Measurements from ENCODE around the gene RPL36A. TPM values are rescaled to one million over a fixed set of nuclear protein-coding genes. Genes with fewer than 3 reads are reported as not detected.

RPL36A gene
- total RNA-seq, 4 donors from 2014 or later: 279 to 2,120 (median 1,455) TPM

DNA sequence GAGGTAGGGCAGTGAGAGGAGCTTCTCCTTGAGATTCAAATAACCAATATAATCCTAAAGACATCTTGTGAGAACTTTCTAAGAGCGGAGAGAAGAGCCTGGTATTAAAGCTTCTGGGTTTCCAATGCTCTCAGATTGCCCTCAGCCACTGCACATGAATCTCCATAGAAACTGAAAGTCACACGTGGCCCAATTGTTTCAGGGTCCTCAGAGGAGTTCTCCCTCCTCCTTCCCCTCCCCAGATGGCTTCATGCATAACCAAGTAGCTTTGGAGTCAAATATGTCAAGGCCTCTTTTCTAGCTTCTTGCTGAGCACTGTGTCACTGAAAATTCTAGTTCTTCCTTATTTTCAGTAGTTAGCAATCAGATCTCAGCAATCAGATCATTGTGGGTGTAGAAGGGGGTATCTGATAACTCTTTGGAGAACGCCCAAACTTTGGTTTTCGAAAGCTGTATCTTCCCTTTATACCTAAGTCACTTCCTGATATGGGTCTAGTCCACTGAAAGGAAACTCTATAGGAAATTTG lies 7.1 kb upstream of the RPL36A start:
- no peaks in the 10 kb centered on the region for H3K27me3 ChIP-seq
- TF ChIP-seq POLR2A (IDR thresholded peaks at IDR 0.05): no peak
- TF ChIP-seq, protein P1, sequence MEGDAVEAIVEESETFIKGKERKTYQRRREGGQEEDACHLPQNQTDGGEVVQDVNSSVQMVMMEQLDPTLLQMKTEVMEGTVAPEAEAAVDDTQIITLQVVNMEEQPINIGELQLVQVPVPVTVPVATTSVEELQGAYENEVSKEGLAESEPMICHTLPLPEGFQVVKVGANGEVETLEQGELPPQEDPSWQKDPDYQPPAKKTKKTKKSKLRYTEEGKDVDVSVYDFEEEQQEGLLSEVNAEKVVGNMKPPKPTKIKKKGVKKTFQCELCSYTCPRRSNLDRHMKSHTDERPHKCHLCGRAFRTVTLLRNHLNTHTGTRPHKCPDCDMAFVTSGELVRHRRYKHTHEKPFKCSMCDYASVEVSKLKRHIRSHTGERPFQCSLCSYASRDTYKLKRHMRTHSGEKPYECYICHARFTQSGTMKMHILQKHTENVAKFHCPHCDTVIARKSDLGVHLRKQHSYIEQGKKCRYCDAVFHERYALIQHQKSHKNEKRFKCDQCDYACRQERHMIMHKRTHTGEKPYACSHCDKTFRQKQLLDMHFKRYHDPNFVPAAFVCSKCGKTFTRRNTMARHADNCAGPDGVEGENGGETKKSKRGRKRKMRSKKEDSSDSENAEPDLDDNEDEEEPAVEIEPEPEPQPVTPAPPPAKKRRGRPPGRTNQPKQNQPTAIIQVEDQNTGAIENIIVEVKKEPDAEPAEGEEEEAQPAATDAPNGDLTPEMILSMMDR (IDR thresholded peaks at IDR 0.05): no peak

DNA sequence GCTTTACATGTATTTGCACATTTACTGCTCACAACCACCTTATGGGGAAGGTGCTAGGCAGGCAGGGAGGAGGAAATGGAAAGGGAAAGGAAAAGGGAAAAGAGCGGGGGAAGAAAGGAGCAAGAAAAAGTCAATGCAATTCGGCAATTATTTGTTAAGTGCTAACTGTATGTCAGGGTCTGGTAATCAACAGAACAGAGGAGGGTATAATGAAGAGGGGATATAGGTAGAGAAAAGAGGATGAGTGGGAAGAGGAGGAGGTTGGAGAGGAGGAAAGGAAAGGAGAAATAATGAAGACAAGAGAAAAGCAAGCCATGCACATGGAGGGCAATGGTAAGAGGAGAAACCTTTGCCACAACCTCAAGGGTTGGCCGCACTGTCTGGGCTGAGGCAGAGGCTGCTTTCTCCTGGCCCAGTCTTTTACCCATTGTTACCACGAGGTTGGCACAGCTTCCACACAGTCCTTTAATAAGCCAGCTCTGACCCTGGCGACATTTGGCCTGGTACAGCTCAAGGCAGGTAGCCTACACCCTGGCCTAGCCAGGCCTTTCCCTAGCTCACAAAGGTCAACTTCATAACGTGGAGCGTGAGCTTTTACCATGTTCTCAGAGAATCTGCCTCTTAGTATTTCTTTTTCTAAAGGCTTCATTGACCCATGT lies 5.7 kb upstream of the RPL36A start:
- Histone ChIP-seq H3K4me3 (no peak overlapping the region), H3K27me3 (no peaks in the 10 kb centered on the region), H3K9me3 (no peaks in the 10 kb centered on the region), H3K4me1 (no peaks in the 10 kb centered on the region), H3K27ac (no peak overlapping the region), H3K36me3 (no peaks in the 10 kb centered on the region)
- no peak for DNase-seq
- intact Hi-C loops (cut with DNase I; ENCODE audit: low total_unique reads): no loop called here
- TF ChIP-seq, protein P1 (IDR thresholded peaks at IDR 0.05): no peak
- TF ChIP-seq POLR2A (IDR thresholded peaks at IDR 0.05): no peak

More for the DNA sequence above, 7.1 kb upstream of the RPL36A start:
- intact Hi-C loops (cut with DNase I; ENCODE audit: low total_unique reads): no loop called here
- no peak overlapping the region for H3K4me3 ChIP-seq
- no peaks in the 10 kb centered on the region for H3K9me3 ChIP-seq
- no peaks in the 10 kb centered on the region for H3K36me3 ChIP-seq
- DNase-seq: no peak
- H3K4me1 ChIP-seq: no peaks in the 10 kb centered on the region
- no peak overlapping the region for H3K27ac ChIP-seq

DNA sequence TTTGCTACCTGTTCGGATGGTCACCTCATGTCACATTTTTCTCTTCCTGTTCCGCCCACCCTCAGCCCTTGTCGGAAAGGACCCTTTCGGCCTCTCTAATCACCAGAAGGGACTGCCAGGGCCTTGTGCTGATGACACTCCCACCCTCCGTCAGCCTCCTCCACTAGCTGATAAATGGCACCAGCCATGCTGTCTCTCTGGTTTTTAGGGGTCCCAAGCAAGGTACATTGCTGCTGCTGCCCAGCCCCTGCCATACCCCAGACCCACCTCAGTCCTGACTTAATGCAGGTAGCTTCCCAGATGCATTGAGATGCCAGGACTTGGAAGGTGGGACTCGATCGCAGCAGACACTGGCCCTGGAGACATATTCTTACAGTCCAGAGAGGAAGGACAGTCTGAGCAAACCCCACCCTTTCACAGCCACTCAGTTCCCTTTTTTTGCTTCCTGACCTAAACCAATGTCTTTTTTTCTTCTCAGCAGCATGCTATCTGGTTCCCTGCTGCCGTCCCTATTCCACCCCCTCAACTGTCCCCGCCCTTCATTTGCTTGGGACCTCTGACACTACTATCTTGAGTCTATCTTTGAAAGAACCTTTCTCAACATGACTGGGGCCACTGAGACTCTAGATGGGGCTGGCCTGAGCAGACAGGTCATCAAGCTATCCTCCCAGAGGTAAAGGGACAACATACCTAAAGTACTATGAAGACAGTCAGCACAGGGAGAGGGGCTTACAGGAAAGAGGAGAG lies 4.8 kb upstream of the RPL36A start, which contains the start of gene BTK:
Gene BTK, minus strand, starts transcription at position 397 of the 747 bp plus-strand sequence. CDS start 10,907 bp downstream, outside the sequence.
- TF ChIP-seq, protein P1 (IDR thresholded peaks at IDR 0.05): no peak
- no peak for TF ChIP-seq POLR2A (IDR thresholded peaks at IDR 0.05)
- Histone ChIP-seq H3K9me3 (no peaks in the 10 kb centered on the region), H3K4me3 (no peak within 1 kb of the TSS), H3K27ac (no peak within 1 kb of the TSS), H3K4me1 (no peaks in the 10 kb centered on the region), H3K27me3 (no peaks in the 10 kb centered on the region), H3K36me3 (no peaks in the 10 kb centered on the region)
- DNase-seq: no peak
- intact Hi-C loops (cut with DNase I; ENCODE audit: low total_unique reads): no loop called here

DNA sequence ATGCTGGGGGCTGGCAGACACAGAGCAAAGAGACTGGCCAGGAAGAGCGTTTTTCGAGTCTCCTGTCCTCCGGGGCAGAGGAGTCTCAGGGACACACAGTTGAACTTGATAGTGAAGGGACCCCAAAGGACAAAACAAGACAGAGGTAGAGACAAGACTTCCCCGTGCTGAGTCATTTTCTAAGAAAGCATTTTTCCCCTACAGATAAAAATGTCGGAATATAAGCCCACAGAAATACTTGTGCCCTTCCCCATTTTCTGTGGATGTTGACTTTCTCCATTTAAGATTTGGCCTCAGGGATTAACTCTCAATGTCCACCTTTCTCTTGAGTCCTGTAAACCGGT lies 4.3 kb upstream of the RPL36A start:
- Histone ChIP-seq H3K4me1 (no peaks in the 10 kb centered on the region), H3K27ac (no peak overlapping the region), H3K27me3 (no peaks in the 10 kb centered on the region), H3K4me3 (no peak overlapping the region), H3K9me3 (no peaks in the 10 kb centered on the region), H3K36me3 (no peaks in the 10 kb centered on the region)
- DNase-seq: no peak
- TF ChIP-seq, protein P1 (IDR thresholded peaks at IDR 0.05): no peak
- TF ChIP-seq POLR2A (IDR thresholded peaks at IDR 0.05): no peak
- intact Hi-C loops (cut with DNase I; ENCODE audit: low total_unique reads): no loop called here

DNA sequence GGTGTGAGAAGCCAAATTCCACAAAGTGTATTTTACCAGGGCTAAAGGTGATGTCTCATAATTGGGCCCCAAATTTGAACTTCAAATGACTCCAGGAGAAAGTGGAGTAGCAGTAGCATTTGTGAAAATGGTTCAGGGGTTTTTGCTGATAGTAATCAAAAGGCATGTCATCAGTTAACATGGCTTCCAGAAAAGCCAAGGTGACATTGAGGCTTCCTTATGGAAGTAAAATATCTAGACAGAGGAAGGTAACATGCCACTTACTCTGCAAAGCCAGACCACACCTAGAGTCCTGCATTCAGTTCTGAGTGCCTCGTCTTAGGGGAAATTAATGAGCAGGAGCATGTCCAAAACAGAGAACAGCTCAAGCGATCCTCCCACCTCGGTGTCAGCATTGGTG lies 2.2 kb upstream of the RPL36A start:
- no peaks in the 10 kb centered on the region for H3K9me3 ChIP-seq
- H3K4me3 ChIP-seq: no peak overlapping the region
- H3K4me1 ChIP-seq: no peaks in the 10 kb centered on the region
- intact Hi-C loops (cut with DNase I; ENCODE audit: low total_unique reads): no loop called here
- H3K27ac ChIP-seq: no peak overlapping the region
- H3K27me3 ChIP-seq: no peaks in the 10 kb centered on the region
- TF ChIP-seq POLR2A (IDR thresholded peaks at IDR 0.05): no peak
- TF ChIP-seq, protein P1 (IDR thresholded peaks at IDR 0.05): no peak
- DNase-seq: no peak
- no peaks in the 10 kb centered on the region for H3K36me3 ChIP-seq

Data from uterus (tissue), 4 donors.